A673 (cell line): Measurements from ENCODE around the gene MICAL3. TPM values are rescaled to one million over a fixed set of nuclear protein-coding genes. Genes with fewer than 3 reads are reported as not detected.

Experiments used
- BruUV-seq: library from RNA; stranded (reverse); fragments of 400-500 nt; replicated peaks from 2 replicates; lab custom pipeline; 2021; lab: Mats Ljungman, UMichigan
- CTCF ChIA-PET: fragments of 300-600 bp; sonication (Branson Sonifier 250); formaldehyde crosslinking; loops from one replicate; lab custom pipeline; 2022; ENCODE audit warnings: antibody characterized with exemption; lab: Charles Lee
- POLR2A ChIA-PET: fragments of 300-600 bp; sonication (Branson Sonifier 250); formaldehyde crosslinking; loops from one replicate; lab custom pipeline; 2022; ENCODE audit warnings: antibody characterized with exemption; ENCODE audit not compliant: low non-redundant PET; lab: Charles Lee
- DNase-seq: peaks from one replicate; pipeline ENCODE4 v3.0.0-alpha.2; 2015; ENCODE audit warnings: low spot score
- H3K27ac ChIP-seq: fragments of 200-600 bp; sonication (generic); 2 replicates; pipeline ENCODE4 v1.5.1; 2016; ENCODE audit warnings: mixed run types, low read depth, mild to moderate bottlenecking, mixed read lengths, antibody characterized with exemption, low read length; ENCODE audit not compliant: poor library complexity, severe bottlenecking
- H3K27me3 ChIP-seq: fragments of 200-600 bp; sonication (generic); replicated peaks from 2 replicates; pipeline ENCODE4 v1.6.1; 2017; ENCODE audit warnings: mixed run types, low read depth, mild to moderate bottlenecking, mixed read lengths, antibody characterized with exemption, low read length; ENCODE audit not compliant: insufficient read depth, poor library complexity
- H3K36me3 ChIP-seq: fragments of 200-600 bp; sonication (generic); 2 replicates; pipeline ENCODE4 v1.6.1; 2016; ENCODE audit warnings: mixed run types, mild to moderate bottlenecking, mixed read lengths, antibody characterized with exemption, low read length; ENCODE audit not compliant: insufficient read depth, poor library complexity, severe bottlenecking
- H3K4me1 ChIP-seq: fragments of 200-600 bp; sonication (generic); 2 replicates; pipeline ENCODE4 v1.6.1; 2017; ENCODE audit warnings: mixed run types, mild to moderate bottlenecking, mixed read lengths, antibody characterized with exemption, low read length; ENCODE audit not compliant: insufficient read depth, poor library complexity, severe bottlenecking
- H3K4me3 ChIP-seq: fragments of 200-600 bp; sonication (generic); 2 replicates; pipeline ENCODE4 v1.5.1; 2016; ENCODE audit warnings: low read depth, mixed run types, mild to moderate bottlenecking, mixed read lengths, low read length; ENCODE audit not compliant: poor library complexity, severe bottlenecking
- H3K9me3 ChIP-seq: fragments of 200-600 bp; sonication (generic); 2 replicates; pipeline ENCODE4 v1.6.1; 2016; ENCODE audit warnings: mixed run types, low read depth, mild to moderate bottlenecking, mixed read lengths, antibody characterized with exemption, low read length; ENCODE audit not compliant: poor library complexity, severe bottlenecking
- EZH2 ChIP-seq: fragments of 200-600 bp; sonication (generic); IDR thresholded peaks from 2 replicates; pipeline ENCODE4 v1.6.1; 2017; ENCODE audit warnings: borderline replicate concordance, low read depth, mild to moderate bottlenecking, mixed read lengths, antibody characterized with exemption, low read length; ENCODE audit not compliant: poor library complexity, severe bottlenecking
- intact Hi-C: fragments of 100-400 bp; cut with micrococcal nuclease; formaldehyde crosslinking; loops from one replicate; pipeline ENCODE4 v1.10.0; 2022; ENCODE audit not compliant: unreplicated experiment
- total RNA-seq: library from RNA; stranded (reverse); gene quantifications from 2 replicates; pipeline ENCODE4 v1.2.3, GENCODE V29; 2021
- TF ChIP-seq, protein P1 (sequence below): fragments of 300-800, 200-600 bp; sonication (generic); conservative IDR thresholded peaks from 2 replicates; pipeline ENCODE4 v1.5.1; 2017; ENCODE audit warnings: low read depth, mild to moderate bottlenecking, antibody characterized with exemption, low read length, moderate library complexity, mixed read lengths

The MICAL3 gene
- total RNA-seq, 1 experiment from 2014 or later: 63.6 TPM

GRCh38 chr22:17969701-17970113 is 54.7 kb downstream of the MICAL3 start:
- no peaks in the 10 kb centered on the region for H3K9me3 ChIP-seq
- intact Hi-C loops: no loop called here
- no peak for DNase-seq
- no TSS peak for BruUV-seq
- peaks cover 4% of the 10 kb centered on the region for H3K36me3 ChIP-seq
- peaks cover 22% of the 10 kb centered on the region for H3K4me1 ChIP-seq
- H3K4me3 ChIP-seq: no peak overlapping the region
- CTCF ChIA-PET: no interaction called here
- TF ChIP-seq EZH2: no peak
- TF ChIP-seq, protein P1, sequence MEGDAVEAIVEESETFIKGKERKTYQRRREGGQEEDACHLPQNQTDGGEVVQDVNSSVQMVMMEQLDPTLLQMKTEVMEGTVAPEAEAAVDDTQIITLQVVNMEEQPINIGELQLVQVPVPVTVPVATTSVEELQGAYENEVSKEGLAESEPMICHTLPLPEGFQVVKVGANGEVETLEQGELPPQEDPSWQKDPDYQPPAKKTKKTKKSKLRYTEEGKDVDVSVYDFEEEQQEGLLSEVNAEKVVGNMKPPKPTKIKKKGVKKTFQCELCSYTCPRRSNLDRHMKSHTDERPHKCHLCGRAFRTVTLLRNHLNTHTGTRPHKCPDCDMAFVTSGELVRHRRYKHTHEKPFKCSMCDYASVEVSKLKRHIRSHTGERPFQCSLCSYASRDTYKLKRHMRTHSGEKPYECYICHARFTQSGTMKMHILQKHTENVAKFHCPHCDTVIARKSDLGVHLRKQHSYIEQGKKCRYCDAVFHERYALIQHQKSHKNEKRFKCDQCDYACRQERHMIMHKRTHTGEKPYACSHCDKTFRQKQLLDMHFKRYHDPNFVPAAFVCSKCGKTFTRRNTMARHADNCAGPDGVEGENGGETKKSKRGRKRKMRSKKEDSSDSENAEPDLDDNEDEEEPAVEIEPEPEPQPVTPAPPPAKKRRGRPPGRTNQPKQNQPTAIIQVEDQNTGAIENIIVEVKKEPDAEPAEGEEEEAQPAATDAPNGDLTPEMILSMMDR: no peak
- H3K27me3 ChIP-seq: no peaks in the 10 kb centered on the region
- H3K27ac ChIP-seq: peak overlapping the region; percentile 62
- POLR2A ChIA-PET: no interaction called here

- peaks cover 22% of the 10 kb centered on the region for H3K4me1 ChIP-seq
- no peaks in the 10 kb centered on the region for H3K9me3 ChIP-seq
- POLR2A ChIA-PET: no interaction called here
- no peak overlapping the region for H3K27ac ChIP-seq
- no TSS peak for BruUV-seq
- H3K4me3 ChIP-seq: no peak overlapping the region
- intact Hi-C loops: no loop called here
- no peaks in the 10 kb centered on the region for H3K27me3 ChIP-seq
- CTCF ChIA-PET: no interaction called here
- peaks cover 4% of the 10 kb centered on the region for H3K36me3 ChIP-seq
- no peak for DNase-seq
- TF ChIP-seq, protein P1: no peak
- TF ChIP-seq EZH2: no peak
Measured at GRCh38 chr22:17968126-17968525, 56.2 kb downstream of the MICAL3 start.

DNA sequence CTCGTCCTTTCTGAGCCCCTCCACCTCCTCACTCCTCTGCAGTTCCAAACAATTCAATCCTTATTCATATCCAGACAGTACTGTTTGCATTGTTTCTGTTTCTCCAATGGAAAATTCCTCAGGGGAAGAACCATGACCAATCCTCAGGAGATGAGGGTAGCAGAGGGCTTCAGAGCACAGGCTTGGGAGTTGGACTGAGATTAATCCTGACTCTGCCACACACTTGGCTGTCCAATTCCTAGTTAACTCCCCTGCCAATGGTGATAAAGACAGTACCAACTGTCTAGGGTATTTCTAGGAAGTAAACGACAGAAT is 58.0 kb downstream of the MICAL3 start:
- intact Hi-C loops: no loop called here
- Histone ChIP-seq H3K27me3 (no peaks in the 10 kb centered on the region), H3K4me3 (no peak overlapping the region), H3K9me3 (no peaks in the 10 kb centered on the region), H3K36me3 (peaks cover 4% of the 10 kb centered on the region), H3K4me1 (peaks cover 15% of the 10 kb centered on the region), H3K27ac (no peak overlapping the region)
- no TSS peak for BruUV-seq
- POLR2A ChIA-PET: no interaction called here
- TF ChIP-seq, protein P1: no peak
- TF ChIP-seq EZH2: no peak
- CTCF ChIA-PET: no interaction called here
- no peak for DNase-seq
